ENCODE data around the gene CDRT4.

The CDRT4 gene

GRCh38 chr17:15414532-15415306, 52.7 kb downstream of the CDRT4 start:
- Histone ChIP-seq H3K9ac (ENCODE audit: low read length) (no peak overlapping the region), H3K36me3 (ENCODE audit: insufficient read depth, low read length) (no peaks in the 10 kb centered on the region), H3K9me3 (ENCODE audit: low read length) (no peaks in the 10 kb centered on the region), H3K27ac (ENCODE audit: low read depth, low read length) (no peak overlapping the region), H3K27me3 (ENCODE audit: control insufficient read depth in 1 of 2, insufficient read depth in 2 of 2, low read length in 2 of 2) (no peaks in the 10 kb centered on the region), H3K4me1 (ENCODE audit: insufficient read depth, low read length) (peaks cover 10% of the 10 kb centered on the region), H3K4me3 (ENCODE audit: low read depth in 1 of 2, low read length in 2 of 2) (no peak overlapping the region)

DNA sequence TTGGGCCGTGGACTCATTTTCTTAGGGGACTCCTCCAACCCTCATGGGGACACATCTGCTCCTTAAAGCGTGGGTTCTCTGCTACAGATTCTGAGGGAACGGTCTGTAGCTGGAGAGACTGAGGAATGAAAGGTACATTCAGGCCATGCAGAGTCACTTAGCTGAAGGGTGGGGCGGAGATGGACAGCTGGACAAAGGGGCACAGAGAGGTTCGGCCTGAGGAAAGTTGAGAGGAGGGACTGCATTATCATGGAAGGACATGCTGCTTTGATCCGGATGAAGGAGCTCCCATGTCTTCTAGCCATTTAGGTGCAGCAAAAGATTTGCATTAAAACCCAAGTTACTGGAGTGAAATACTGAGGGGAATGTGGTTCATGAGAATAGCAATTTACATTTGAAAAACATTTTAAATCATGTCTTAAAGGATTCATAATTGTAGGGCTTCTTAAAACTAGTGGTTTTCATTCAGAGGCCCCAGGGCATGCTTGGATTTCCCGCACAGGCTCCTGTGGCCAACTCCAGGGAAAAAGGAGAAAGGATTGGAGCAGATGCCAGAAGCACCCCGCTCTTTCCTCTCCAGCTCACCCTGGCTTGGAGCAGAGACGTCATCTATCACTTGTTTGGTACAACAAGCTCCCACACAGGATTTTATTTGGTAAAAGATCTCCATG, 54.2 kb downstream of the CDRT4 start:
- Histone ChIP-seq H3K27ac (ENCODE audit: low read depth, low read length) (no peak overlapping the region), H3K9me3 (ENCODE audit: low read length) (no peaks in the 10 kb centered on the region), H3K9ac (ENCODE audit: low read length) (no peak overlapping the region), H3K4me1 (ENCODE audit: insufficient read depth, low read length) (peaks cover 21% of the 10 kb centered on the region), H3K36me3 (ENCODE audit: insufficient read depth, low read length) (no peaks in the 10 kb centered on the region), H3K27me3 (ENCODE audit: control insufficient read depth in 1 of 2, insufficient read depth in 2 of 2, low read length in 2 of 2) (no peaks in the 10 kb centered on the region), H3K4me3 (ENCODE audit: low read depth in 1 of 2, low read length in 2 of 2) (no peak overlapping the region)

DNA sequence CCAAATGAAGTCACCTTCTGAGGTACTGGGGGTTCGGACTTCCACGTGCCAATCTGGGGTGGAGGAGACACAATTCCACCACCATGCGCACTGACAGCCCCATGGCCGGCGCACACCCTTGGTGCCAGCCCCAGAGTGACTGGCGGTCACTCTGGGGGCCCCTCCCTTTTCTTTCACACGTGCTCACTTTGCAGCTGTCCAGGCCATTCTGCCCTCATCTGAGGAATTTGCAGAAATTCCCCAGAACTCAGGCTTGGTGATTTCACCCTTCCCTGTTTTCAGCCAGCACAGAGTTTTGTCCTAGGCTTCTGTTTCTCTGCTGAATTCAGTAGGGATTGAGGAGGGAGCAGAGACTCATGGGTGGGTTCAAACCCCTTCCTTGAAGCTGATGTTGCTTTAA, 54.8 kb downstream of the CDRT4 start:
- H3K4me3 ChIP-seq (ENCODE audit: low read depth in 1 of 2, low read length in 2 of 2): no peak overlapping the region
- H3K27ac ChIP-seq (ENCODE audit: low read depth, low read length): no peak overlapping the region
- no peaks in the 10 kb centered on the region for H3K9me3 ChIP-seq (ENCODE audit: low read length)
- H3K27me3 ChIP-seq (ENCODE audit: control insufficient read depth in 1 of 2, insufficient read depth in 2 of 2, low read length in 2 of 2): no peaks in the 10 kb centered on the region
- H3K36me3 ChIP-seq (ENCODE audit: insufficient read depth, low read length): no peaks in the 10 kb centered on the region
- peaks cover 21% of the 10 kb centered on the region for H3K4me1 ChIP-seq (ENCODE audit: insufficient read depth, low read length)
- no peak overlapping the region for H3K9ac ChIP-seq (ENCODE audit: low read length)

DNA sequence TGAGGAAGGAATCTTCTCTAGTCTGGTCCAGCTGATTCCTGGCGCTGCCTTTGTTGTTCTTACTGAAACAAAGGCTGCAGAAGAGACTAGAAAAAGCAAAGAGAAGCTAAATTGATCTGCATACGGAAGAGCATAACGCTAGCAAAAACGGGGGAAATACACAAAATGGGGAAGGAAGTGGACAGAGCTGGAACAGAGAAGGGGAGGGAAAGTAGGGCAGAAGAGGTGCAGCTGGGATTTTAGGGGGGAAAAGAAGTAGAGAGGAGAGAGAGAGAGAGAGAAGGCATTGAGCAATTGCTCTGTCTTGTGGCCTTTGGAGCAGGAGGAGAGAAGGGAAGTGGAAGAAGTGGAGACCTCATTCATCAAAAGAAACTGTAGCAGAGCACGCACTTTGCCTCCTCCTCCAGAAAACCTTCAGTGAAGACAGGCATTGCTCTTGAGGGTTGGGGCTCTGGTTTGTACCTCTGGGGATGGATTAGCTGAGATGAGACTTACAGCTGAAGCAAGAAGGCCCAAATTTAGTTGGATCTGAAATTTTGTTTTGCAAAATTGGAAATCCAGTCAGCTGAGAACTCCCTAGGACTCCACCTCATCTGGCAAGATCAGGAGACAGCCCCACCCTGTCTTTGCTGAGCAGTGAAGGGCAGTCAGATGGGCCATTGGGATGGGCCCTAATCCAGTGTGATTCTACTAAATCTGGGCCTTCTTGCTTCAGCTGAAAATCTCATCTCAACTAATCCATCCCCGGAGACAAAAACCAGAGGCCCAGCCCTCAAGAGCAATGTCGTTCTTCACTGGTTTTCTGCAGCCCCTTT, 55.8 kb downstream of the CDRT4 start:
- Histone ChIP-seq H3K9ac (ENCODE audit: low read length) (no peak overlapping the region), H3K36me3 (ENCODE audit: insufficient read depth, low read length) (no peaks in the 10 kb centered on the region), H3K4me1 (ENCODE audit: insufficient read depth, low read length) (peaks cover 21% of the 10 kb centered on the region), H3K4me3 (ENCODE audit: low read depth in 1 of 2, low read length in 2 of 2) (no peak overlapping the region), H3K9me3 (ENCODE audit: low read length) (no peaks in the 10 kb centered on the region), H3K27me3 (ENCODE audit: control insufficient read depth in 1 of 2, insufficient read depth in 2 of 2, low read length in 2 of 2) (no peaks in the 10 kb centered on the region), H3K27ac (ENCODE audit: low read depth, low read length) (peak overlapping the region; percentile 17)

DNA sequence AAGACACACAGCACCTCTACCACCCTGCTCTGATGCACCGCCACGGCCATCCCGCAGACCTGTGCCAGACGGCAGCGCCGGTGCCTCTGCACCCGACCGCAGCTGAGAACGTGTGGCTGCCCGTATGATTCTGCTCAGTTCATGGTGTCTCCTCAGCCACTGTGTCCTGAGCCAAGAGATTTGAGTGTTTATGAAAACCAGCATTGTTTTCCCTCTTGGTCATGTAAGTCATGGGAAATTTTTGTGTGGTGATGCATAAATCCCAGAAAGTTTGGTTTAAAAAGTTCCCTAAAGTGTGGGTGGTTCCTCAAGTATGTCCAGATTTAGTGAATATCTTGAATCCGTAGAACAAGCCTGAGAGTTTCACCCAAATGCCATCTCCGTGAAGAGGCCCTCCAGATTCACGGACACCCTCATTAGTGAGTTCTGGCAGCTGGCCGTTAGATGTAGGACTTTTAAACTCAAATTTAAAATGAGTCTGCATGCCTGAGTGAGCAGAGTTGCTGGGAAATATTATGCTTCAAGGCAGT, 57.6 kb downstream of the CDRT4 start:
- peak overlapping the region in 1 of 2 donors; percentile 2 for H3K4me3 ChIP-seq (ENCODE audit: low read depth in 1 of 2, low read length in 2 of 2)
- H3K27me3 ChIP-seq (ENCODE audit: control insufficient read depth in 1 of 2, insufficient read depth in 2 of 2, low read length in 2 of 2): no peaks in the 10 kb centered on the region
- peak overlapping the region; percentile 56 for H3K27ac ChIP-seq (ENCODE audit: low read depth, low read length)
- H3K9me3 ChIP-seq (ENCODE audit: low read length): no peaks in the 10 kb centered on the region
- no peaks in the 10 kb centered on the region for H3K36me3 ChIP-seq (ENCODE audit: insufficient read depth, low read length)
- peaks cover 21% of the 10 kb centered on the region for H3K4me1 ChIP-seq (ENCODE audit: insufficient read depth, low read length)
- no peak overlapping the region for H3K9ac ChIP-seq (ENCODE audit: low read length)

GRCh38 chr17:15408803-15409202, 58.6 kb downstream of the CDRT4 start:
- Histone ChIP-seq H3K9me3 (ENCODE audit: low read length) (no peaks in the 10 kb centered on the region), H3K9ac (ENCODE audit: low read length) (no peak overlapping the region), H3K27me3 (ENCODE audit: control insufficient read depth in 1 of 2, insufficient read depth in 2 of 2, low read length in 2 of 2) (no peaks in the 10 kb centered on the region), H3K27ac (ENCODE audit: low read depth, low read length) (no peak overlapping the region), H3K36me3 (ENCODE audit: insufficient read depth, low read length) (no peaks in the 10 kb centered on the region), H3K4me3 (ENCODE audit: low read depth in 1 of 2, low read length in 2 of 2) (peak overlapping the region in 1 of 2 donors; percentile 2), H3K4me1 (ENCODE audit: insufficient read depth, low read length) (peaks cover 26% of the 10 kb centered on the region)

GRCh38 chr17:15406081-15406480, 61.3 kb downstream of the CDRT4 start:
- Histone ChIP-seq H3K4me1 (ENCODE audit: insufficient read depth, low read length) (peaks cover 39% of the 10 kb centered on the region), H3K4me3 (ENCODE audit: low read depth in 1 of 2, low read length in 2 of 2) (no peak overlapping the region), H3K9me3 (ENCODE audit: low read length) (no peaks in the 10 kb centered on the region), H3K27ac (ENCODE audit: low read depth, low read length) (no peak overlapping the region), H3K27me3 (ENCODE audit: control insufficient read depth in 1 of 2, insufficient read depth in 2 of 2, low read length in 2 of 2) (no peaks in the 10 kb centered on the region), H3K36me3 (ENCODE audit: insufficient read depth, low read length) (no peaks in the 10 kb centered on the region), H3K9ac (ENCODE audit: low read length) (no peak overlapping the region)

- Histone ChIP-seq H3K9ac (ENCODE audit: low read length) (no peak overlapping the region), H3K4me3 (ENCODE audit: low read depth in 1 of 2, low read length in 2 of 2) (no peak overlapping the region), H3K27ac (ENCODE audit: low read depth, low read length) (no peak overlapping the region), H3K27me3 (ENCODE audit: control insufficient read depth in 1 of 2, insufficient read depth in 2 of 2, low read length in 2 of 2) (no peaks in the 10 kb centered on the region), H3K9me3 (ENCODE audit: low read length) (no peaks in the 10 kb centered on the region), H3K36me3 (ENCODE audit: insufficient read depth, low read length) (no peaks in the 10 kb centered on the region), H3K4me1 (ENCODE audit: insufficient read depth, low read length) (peaks cover 32% of the 10 kb centered on the region)
These were observed 62.4 kb downstream of the CDRT4 start for GRCh38 chr17:15405058-15405415.

DNA sequence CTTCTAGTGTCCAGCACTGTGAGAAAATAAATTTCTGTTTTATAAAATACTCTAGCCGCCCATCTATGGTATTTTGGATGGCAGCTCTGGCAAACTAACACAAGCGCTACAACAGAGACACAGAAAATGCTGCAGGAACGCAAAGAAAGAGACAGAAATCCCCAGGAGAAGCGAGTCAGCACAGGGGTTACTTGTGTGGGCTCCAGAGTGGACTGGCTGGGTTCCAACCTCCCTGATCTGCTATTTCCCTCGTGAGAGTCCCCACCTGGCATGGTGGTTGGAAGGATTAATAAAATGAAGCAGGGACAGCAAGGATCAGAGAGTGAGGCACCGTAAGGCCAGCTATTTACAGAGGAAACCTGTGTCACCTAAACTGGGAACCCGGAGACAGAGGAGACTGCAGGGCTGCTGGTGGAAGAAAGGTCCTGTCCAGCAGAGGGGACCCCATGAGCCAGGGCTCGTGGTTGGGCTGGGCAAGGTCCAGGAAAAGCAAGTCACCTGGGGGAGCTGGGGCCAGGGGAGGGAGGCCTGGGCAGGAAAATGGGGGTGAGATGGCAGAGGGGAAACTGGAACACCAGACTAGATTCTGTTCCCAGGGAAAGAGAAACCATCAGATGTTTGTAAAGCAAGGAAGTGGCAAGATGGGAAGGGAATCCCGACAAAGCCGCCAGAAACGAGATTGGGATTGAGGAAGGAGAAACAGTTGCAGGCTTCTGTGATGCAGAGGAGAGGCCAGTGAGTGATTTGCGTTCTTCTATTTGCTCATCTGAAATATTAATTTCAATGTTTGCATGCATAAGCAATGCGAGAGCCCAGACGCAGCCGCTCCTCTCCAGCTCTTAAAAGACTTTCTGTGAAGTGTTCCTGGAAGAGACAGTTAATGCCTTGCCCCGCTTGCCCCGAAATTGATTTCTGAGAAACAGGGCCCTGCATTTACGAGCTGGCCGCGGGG, 63.0 kb downstream of the CDRT4 start:
- H3K27ac ChIP-seq (ENCODE audit: low read depth, low read length): no peak overlapping the region
- no peak overlapping the region for H3K9ac ChIP-seq (ENCODE audit: low read length)

GRCh38 chr17:15403276-15403939, 64.0 kb downstream of the CDRT4 start:
- Histone ChIP-seq H3K27me3 (ENCODE audit: control insufficient read depth in 1 of 2, insufficient read depth in 2 of 2, low read length in 2 of 2) (no peaks in the 10 kb centered on the region), H3K27ac (ENCODE audit: low read depth, low read length) (peak overlapping the region; percentile 46), H3K36me3 (ENCODE audit: insufficient read depth, low read length) (no peaks in the 10 kb centered on the region), H3K4me1 (ENCODE audit: insufficient read depth, low read length) (peaks cover 25% of the 10 kb centered on the region), H3K9me3 (ENCODE audit: low read length) (no peaks in the 10 kb centered on the region), H3K9ac (ENCODE audit: low read length) (no peak overlapping the region), H3K4me3 (ENCODE audit: low read depth in 1 of 2, low read length in 2 of 2) (no peak overlapping the region)

More for the DNA sequence above, 63.0 kb downstream of the CDRT4 start:
- H3K36me3 ChIP-seq (ENCODE audit: insufficient read depth, low read length): no peaks in the 10 kb centered on the region
- H3K4me1 ChIP-seq (ENCODE audit: insufficient read depth, low read length): peaks cover 26% of the 10 kb centered on the region
- H3K27me3 ChIP-seq (ENCODE audit: control insufficient read depth in 1 of 2, insufficient read depth in 2 of 2, low read length in 2 of 2): no peaks in the 10 kb centered on the region
- H3K4me3 ChIP-seq (ENCODE audit: low read depth in 1 of 2, low read length in 2 of 2): no peak overlapping the region
- no peaks in the 10 kb centered on the region for H3K9me3 ChIP-seq (ENCODE audit: low read length)

All from muscle layer of colon (tissue), 2 donors.